Activated T-helper 17 cell treated with anti-CD3 and anti-CD28 coated beads, Interleukin-2, amount 50 U/mL, for 72 hours (primary cell): ENCODE measurements around the gene SPR. TPM values are rescaled to one million over a fixed set of nuclear protein-coding genes. Genes with fewer than 3 reads are reported as not detected.

Experiments
- ATAC-seq: fragments of 150-1000 bp; cut with Tn5 transposase; replicated peaks from 2 replicates; pipeline ENCODE4 v1.10.0; 2021; ENCODE audit warnings: mild to moderate bottlenecking, moderate library complexity
- H3K27ac Mint-ChIP-seq: one replicate; pipeline ENCODE4 v1.8.0; 2022; ENCODE audit warnings: mixed read lengths
- H3K27me3 Mint-ChIP-seq: one replicate; pipeline ENCODE4 v1.8.0; 2022; ENCODE audit warnings: mixed read lengths
- H3K36me3 Mint-ChIP-seq: one replicate; pipeline ENCODE4 v1.8.0; 2022; ENCODE audit warnings: low read depth, mild to moderate bottlenecking, mixed read lengths
- H3K4me1 Mint-ChIP-seq: one replicate; pipeline ENCODE4 v1.8.0; 2022; ENCODE audit warnings: mixed read lengths
- H3K4me3 Mint-ChIP-seq: one replicate; pipeline ENCODE4 v1.8.0; 2022; ENCODE audit warnings: mild to moderate bottlenecking, mixed read lengths
- H3K9me3 Mint-ChIP-seq: one replicate; pipeline ENCODE4 v1.8.0; 2022; ENCODE audit warnings: mixed read lengths
- total RNA-seq, 2 donors: library from RNA; stranded (reverse); gene quantifications; one replicate each; pipeline ENCODE4 v1.2.3, GENCODE V29; 2022

Gene SPR
- total RNA-seq, 2 donors from 2014 or later, result 5.2 to 12.9 TPM

DNA sequence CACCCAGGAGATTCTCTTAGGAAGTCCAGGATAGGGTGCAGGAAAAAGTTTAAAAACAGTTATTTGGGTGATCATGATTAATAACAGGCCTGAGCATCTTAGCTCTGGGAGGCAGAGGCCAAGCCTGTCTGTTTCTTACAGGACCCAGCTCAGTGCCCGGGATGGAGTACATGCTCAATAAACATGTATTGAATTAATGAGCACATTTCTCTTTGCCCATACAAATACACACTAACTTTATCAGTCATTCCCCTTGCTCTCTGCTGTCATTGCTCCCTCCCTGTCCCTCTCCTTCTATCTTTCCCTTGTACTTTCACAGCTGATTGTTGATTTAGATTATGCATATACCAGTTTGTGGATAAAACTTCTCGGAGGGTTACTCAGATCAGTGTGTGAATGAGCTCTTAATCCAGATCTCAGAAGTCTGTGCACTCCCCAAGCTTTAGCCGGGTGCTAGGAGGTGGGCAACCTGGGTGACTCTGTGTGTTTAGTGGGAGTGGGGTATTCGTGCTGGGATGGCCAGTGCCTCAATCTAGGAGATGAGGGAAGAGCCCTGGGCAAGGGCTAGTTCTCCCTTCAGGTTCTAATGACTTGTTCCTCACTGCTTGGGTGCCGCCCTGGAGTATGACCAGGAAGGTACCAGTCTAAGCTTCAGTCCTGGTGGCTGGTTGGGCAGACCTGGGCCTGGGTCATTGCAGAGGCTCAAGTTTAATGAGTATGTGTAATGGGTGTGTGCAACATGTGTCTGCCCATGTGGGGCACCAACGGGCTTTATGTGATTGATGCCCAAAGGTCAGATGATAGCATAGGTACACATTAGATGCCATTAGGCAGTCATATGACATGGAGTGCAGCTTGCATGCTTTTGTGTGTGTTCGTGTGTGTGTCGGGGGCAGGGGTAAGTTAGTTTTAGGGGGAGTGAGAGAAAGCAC lies 40.7 kb downstream of the SPR start:
- Mint-ChIP-seq H3K9me3 (no peaks in the 10 kb centered on the region), H3K4me3 (no peak overlapping the region), H3K36me3 (no peaks in the 10 kb centered on the region), H3K4me1 (no peaks in the 10 kb centered on the region), H3K27ac (no peak overlapping the region), H3K27me3 (peaks cover 23% of the 10 kb centered on the region)
- no peak for ATAC-seq

- Mint-ChIP-seq H3K4me1 (no peaks in the 10 kb centered on the region), H3K36me3 (no peaks in the 10 kb centered on the region), H3K27me3 (peaks cover 12% of the 10 kb centered on the region), H3K27ac (no peak overlapping the region), H3K4me3 (no peak overlapping the region), H3K9me3 (no peaks in the 10 kb centered on the region)
- no peak for ATAC-seq
Observed at GRCh38 chr2:72929010-72929409, 41.8 kb downstream of the SPR start.

DNA sequence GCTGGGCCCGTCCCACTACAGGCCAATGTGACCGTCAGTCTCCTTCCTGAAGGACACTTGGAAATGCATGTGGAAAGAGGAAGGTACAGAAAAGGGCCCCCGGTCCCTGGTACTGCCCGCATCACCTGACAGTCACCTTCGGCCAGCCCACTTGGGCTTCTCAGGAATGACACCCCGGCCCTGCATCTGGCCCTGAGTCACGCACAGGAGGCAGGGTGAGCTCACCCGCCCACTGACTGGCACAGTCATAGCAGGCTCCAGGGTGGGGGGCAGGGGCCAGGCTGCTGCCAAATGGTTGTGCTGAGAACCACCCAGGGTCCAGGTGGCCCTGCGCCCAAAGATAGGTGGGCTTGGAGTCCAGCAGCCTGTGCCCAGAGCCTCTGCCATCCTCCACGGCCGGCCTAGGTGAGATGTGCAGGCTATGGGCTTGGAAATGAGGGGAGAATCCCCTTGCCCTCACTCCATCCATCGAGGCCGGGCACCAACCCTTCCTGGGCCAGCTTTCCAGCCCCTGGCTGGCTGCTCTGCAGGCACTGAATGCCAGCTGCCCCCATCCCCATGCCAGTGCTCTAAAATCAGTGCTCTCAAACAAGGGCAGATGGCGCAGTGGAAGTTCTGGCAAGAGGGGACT lies 44.2 kb downstream of the SPR start:
- Mint-ChIP-seq H3K27me3 (peaks cover 16% of the 10 kb centered on the region), H3K4me1 (peaks cover 6% of the 10 kb centered on the region), H3K36me3 (no peaks in the 10 kb centered on the region), H3K27ac (no peak overlapping the region), H3K4me3 (no peak overlapping the region), H3K9me3 (no peaks in the 10 kb centered on the region)
- peak; percentile 84 for ATAC-seq

- ATAC-seq, result peak; percentile 4
- Mint-ChIP-seq H3K9me3 (no peaks in the 10 kb centered on the region), H3K36me3 (no peaks in the 10 kb centered on the region), H3K27ac (no peak overlapping the region), H3K27me3 (peaks cover 16% of the 10 kb centered on the region), H3K4me3 (no peak overlapping the region), H3K4me1 (peaks cover 6% of the 10 kb centered on the region)
Observed at GRCh38 chr2:72932045-72932740, 45.0 kb downstream of the SPR start.

DNA sequence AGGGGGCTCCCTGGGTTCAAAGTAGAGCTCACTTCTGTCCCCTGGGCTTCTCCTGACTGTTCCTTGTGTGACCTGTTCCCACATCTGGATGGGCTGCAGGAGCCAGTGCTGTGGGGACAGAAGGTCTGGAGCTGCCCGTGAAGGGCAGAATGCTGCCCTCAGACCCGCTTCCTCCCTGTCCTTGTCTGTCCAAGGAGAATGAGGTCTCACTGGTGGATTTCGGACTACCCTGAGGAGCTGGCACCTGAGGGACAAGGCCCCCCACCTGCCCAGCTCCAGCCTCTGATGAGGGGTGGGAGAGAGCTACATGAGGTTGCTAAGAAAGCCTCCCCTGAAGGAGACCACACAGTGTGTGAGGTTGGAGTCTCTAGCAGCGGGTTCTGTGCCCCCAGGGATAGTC lies 45.6 kb downstream of the SPR start:
- no peak for ATAC-seq
- Mint-ChIP-seq H3K36me3 (no peaks in the 10 kb centered on the region), H3K9me3 (no peaks in the 10 kb centered on the region), H3K4me3 (no peak overlapping the region), H3K27me3 (peaks cover 16% of the 10 kb centered on the region), H3K4me1 (peaks cover 6% of the 10 kb centered on the region), H3K27ac (no peak overlapping the region)

DNA sequence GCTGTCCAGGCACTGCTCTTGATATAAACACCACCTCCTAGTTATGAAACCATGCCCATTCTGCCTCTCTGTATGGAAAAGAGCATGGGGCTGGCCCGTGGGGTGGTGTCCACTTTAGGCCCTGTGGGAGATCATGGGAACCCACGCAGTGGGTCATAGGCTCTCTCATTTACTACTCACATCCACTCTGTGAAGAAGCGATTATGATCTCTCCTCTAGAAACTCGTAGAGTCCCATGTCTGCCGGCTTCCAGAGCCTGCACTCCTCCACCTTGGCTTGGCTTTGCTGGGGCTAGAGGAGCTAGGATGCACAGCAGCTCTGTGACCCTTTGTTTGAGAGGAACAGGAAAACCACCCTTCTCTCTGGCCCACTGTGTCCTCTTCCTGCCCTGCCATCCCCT lies 46.0 kb downstream of the SPR start:
- H3K4me3 Mint-ChIP-seq, result no peak overlapping the region
- H3K27me3 Mint-ChIP-seq, result peaks cover 16% of the 10 kb centered on the region
- H3K27ac Mint-ChIP-seq, result no peak overlapping the region
- peaks cover 6% of the 10 kb centered on the region for H3K4me1 Mint-ChIP-seq
- no peaks in the 10 kb centered on the region for H3K36me3 Mint-ChIP-seq
- ATAC-seq, result no peak
- no peaks in the 10 kb centered on the region for H3K9me3 Mint-ChIP-seq

- peaks cover 16% of the 10 kb centered on the region for H3K27me3 Mint-ChIP-seq
- no peaks in the 10 kb centered on the region for H3K9me3 Mint-ChIP-seq
- no peak for ATAC-seq
- no peak overlapping the region for H3K4me3 Mint-ChIP-seq
- no peaks in the 10 kb centered on the region for H3K36me3 Mint-ChIP-seq
- no peak overlapping the region for H3K27ac Mint-ChIP-seq
- H3K4me1 Mint-ChIP-seq, result peaks cover 6% of the 10 kb centered on the region
Observed at GRCh38 chr2:72933646-72934151, 46.5 kb downstream of the SPR start.

- H3K9me3 Mint-ChIP-seq, result no peaks in the 10 kb centered on the region
- ATAC-seq, result peak; percentile 14
- no peak overlapping the region for H3K4me3 Mint-ChIP-seq
Observed at GRCh38 chr2:72934683-72935610, 47.7 kb downstream of the SPR start.

GRCh38 chr2:72935611-72935957 lies 48.4 kb downstream of the SPR start:
- ATAC-seq, result no peak
- Mint-ChIP-seq H3K9me3 (no peaks in the 10 kb centered on the region), H3K27ac (no peak overlapping the region), H3K36me3 (no peaks in the 10 kb centered on the region), H3K4me1 (peaks cover 6% of the 10 kb centered on the region), H3K4me3 (no peak overlapping the region), H3K27me3 (peaks cover 16% of the 10 kb centered on the region)

More at GRCh38 chr2:72934683-72935610, 47.7 kb downstream of the SPR start:
- H3K36me3 Mint-ChIP-seq, result no peaks in the 10 kb centered on the region
- peaks cover 16% of the 10 kb centered on the region for H3K27me3 Mint-ChIP-seq
- no peak overlapping the region for H3K27ac Mint-ChIP-seq
- peaks cover 6% of the 10 kb centered on the region for H3K4me1 Mint-ChIP-seq

DNA sequence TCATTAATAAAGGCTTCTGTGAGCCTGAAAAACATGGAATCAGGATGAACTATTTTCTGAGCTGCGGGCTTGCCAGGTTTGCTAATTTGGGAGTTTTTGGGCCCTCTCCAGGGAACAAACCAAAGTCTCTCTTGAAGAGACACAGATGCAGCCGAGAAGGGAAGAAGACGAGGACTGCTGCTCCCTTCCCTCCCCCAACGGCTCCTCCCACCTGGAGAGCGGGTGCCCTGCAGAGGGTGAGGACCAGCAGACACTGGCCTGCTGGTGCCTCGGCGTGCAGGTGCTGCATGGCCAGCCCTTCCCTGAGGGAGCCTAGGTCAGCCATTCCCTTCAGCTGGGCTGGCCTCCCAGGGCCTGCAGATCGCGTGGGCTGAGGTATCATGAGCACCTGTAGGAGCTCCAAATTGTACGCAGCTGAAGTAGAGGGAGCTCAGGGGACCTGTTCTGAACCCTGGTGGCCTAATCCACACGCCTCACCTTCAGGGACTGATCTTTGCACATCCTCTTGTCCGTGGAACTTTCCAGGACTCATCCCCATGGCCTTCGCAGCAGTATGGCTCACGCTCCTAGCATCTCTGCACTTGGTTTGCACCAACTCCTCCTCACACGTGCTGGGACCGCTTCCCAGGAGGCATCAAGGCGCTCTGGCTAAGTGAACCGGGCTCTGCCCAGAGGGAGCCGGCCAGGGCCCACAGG lies 49.6 kb downstream of the SPR start:
- peaks cover 13% of the 10 kb centered on the region for H3K27me3 Mint-ChIP-seq
- no peak overlapping the region for H3K4me3 Mint-ChIP-seq
- H3K27ac Mint-ChIP-seq, result no peak overlapping the region
- no peaks in the 10 kb centered on the region for H3K9me3 Mint-ChIP-seq
- H3K36me3 Mint-ChIP-seq, result no peaks in the 10 kb centered on the region
- no peak for ATAC-seq
- peaks cover 6% of the 10 kb centered on the region for H3K4me1 Mint-ChIP-seq

DNA sequence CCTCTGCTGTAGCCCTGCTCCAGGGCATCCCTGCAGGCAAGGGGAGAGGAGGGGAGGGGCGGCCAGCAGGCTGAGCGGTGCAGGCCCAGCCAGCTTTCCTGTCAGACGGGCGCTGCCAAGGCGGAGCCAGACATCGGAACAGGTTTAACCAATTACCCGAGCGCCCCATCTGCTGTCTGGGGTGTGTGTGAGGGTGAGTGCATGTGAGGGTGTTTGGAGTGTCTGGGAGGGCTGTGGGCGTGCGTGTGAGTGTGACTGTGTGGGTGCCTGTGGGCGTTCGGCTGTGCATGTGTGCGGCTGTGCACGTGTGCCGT lies 50.1 kb downstream of the SPR start:
- H3K27ac Mint-ChIP-seq, result no peak overlapping the region
- H3K9me3 Mint-ChIP-seq, result no peaks in the 10 kb centered on the region
- ATAC-seq, result no peak
- peaks cover 13% of the 10 kb centered on the region for H3K27me3 Mint-ChIP-seq
- H3K4me3 Mint-ChIP-seq, result no peak overlapping the region
- no peaks in the 10 kb centered on the region for H3K36me3 Mint-ChIP-seq
- H3K4me1 Mint-ChIP-seq, result peaks cover 6% of the 10 kb centered on the region

GRCh38 chr2:72938455-72938854 lies 51.2 kb downstream of the SPR start:
- Mint-ChIP-seq H3K4me1 (peaks cover 6% of the 10 kb centered on the region), H3K4me3 (no peak overlapping the region), H3K27me3 (peaks cover 13% of the 10 kb centered on the region), H3K27ac (no peak overlapping the region), H3K9me3 (no peaks in the 10 kb centered on the region), H3K36me3 (no peaks in the 10 kb centered on the region)
- ATAC-seq, result no peak

GRCh38 chr2:72940361-72940760 lies 53.2 kb downstream of the SPR start:
- no peak overlapping the region for H3K4me3 Mint-ChIP-seq
- ATAC-seq, result no peak
- no peaks in the 10 kb centered on the region for H3K9me3 Mint-ChIP-seq
- H3K27me3 Mint-ChIP-seq, result peaks cover 8% of the 10 kb centered on the region
- H3K4me1 Mint-ChIP-seq, result peaks cover under 1% of the 10 kb centered on the region
- H3K36me3 Mint-ChIP-seq, result no peaks in the 10 kb centered on the region
- H3K27ac Mint-ChIP-seq, result no peak overlapping the region
